Kidney (tissue), 14 donors: ENCODE results near the gene LCNL1. TPM values are rescaled to one million over a fixed set of nuclear protein-coding genes. Genes with fewer than 3 reads are reported as not detected.

Experiments used
- DNase-seq, 5 donors: peaks; one replicate each; pipeline ENCODE4 v3.0.0-alpha.2; 2013 to 2020
- FAIRE-seq: peaks from 2 replicates; lab custom pipeline; 2012; peaks lifted over from hg19 to GRCh38; lab: Jason Lieb, UNC
- H3K27ac ChIP-seq, 2 donors: one replicate each; pipeline ENCODE4 v1.7.0; 2013; ENCODE audit warnings: low read depth in 2 of 2, low read length in 2 of 2, inconsistent platforms in 1 of 2
- H3K27me3 ChIP-seq: one replicate; pipeline ENCODE4 v1.7.1; 2013; ENCODE audit warnings: low read length, inconsistent platforms; ENCODE audit not compliant: control insufficient read depth, insufficient read depth
- H3K36me3 ChIP-seq, 3 donors: one replicate each; pipeline versions ENCODE4 v1.7.0 to v1.7.1; 2013; ENCODE audit warnings: low read length in 3 of 3, control low read depth in 1 of 3, inconsistent platforms in 1 of 3; ENCODE audit not compliant: insufficient read depth in 3 of 3, control insufficient read depth in 2 of 3
- H3K4me1 ChIP-seq, 3 donors: one replicate each; pipeline versions ENCODE4 v1.7.0 to v1.7.1; 2013; ENCODE audit warnings: low read length in 3 of 3, inconsistent platforms in 1 of 3, low read depth in 1 of 3; ENCODE audit not compliant: control insufficient read depth in 2 of 3, insufficient read depth in 2 of 3
- H3K4me3 ChIP-seq, 3 donors: one replicate each; pipeline versions ENCODE4 v1.7.0 to v1.8.1; 2013; ENCODE audit warnings: low read length in 3 of 3, control low read depth in 1 of 3, inconsistent platforms in 1 of 3
- H3K9ac ChIP-seq, 3 donors: one replicate each; pipeline versions ENCODE4 v1.7.0 to v1.7.1; 2013; ENCODE audit warnings: low read length in 3 of 3, control low read depth in 1 of 3, inconsistent platforms in 1 of 3
- H3K9me3 ChIP-seq, 3 donors: one replicate each; pipeline versions ENCODE4 v1.7.0 to v1.7.1; 2013; ENCODE audit warnings: low read length in 3 of 3, control low read depth in 1 of 3, inconsistent platforms in 1 of 3; ENCODE audit not compliant: control insufficient read depth in 2 of 3, insufficient read depth in 1 of 3
- CTCF ChIP-seq: IDR thresholded peaks from 3 replicates; pipeline ENCODE4 v1.5.1; 2012; ENCODE audit warnings: mild to moderate bottlenecking, moderate library complexity, borderline replicate concordance; ENCODE audit not compliant: insufficient read depth; ENCODE audit errors: extremely low read depth
- intact Hi-C: fragments of 100-400 bp; cut with DNase I; formaldehyde crosslinking; loops from one replicate; pipeline ENCODE4 v1.11.1; 2022
- polyA plus RNA-seq: library from polyadenylated mRNA; stranded (reverse); fragments of 350-450 nt; fragmentation: Illumina TruSeq; extraction: RNeasy Lipid Tissue Mini Kit (QIAGEN cat#74804); gene quantifications from one replicate; pipeline ENCODE4 v1.2.3, GENCODE V29; 2014; ENCODE audit warnings: low read depth, low replicate concordance; ENCODE audit not compliant: insufficient read depth
- total RNA-seq: library from RNA; stranded (reverse); fragmentation: NEBNext Ultra II Directional; extraction: Animal tissue kit (Norgen Biotek cat#: 25700); gene quantifications from one replicate; pipeline ENCODE4 v1.2.1, GENCODE V29; 2021
- donor health status: control.
- donor health status: control.
- donor health status: control.
- donor health status: control.
- donor health status: control.
- donor health status: DM: yes; HTN: yes; CAD: no.
- donor health status: Normal renal cell carcinoma (clear cell type).

Gene LCNL1
- total and polyA plus RNA-seq, 2 donors from 2014 or later, result 0.54 to 1.4 TPM

GRCh38 chr9:136955943-136956335 lies 26.9 kb upstream of the LCNL1 start:
- DNase-seq (peak in 1 of 5 donors; percentile 54), FAIRE-seq (no peak)
- Histone ChIP-seq H3K36me3 (no peaks in the 10 kb centered on the region), H3K27me3 (no peaks in the 10 kb centered on the region), H3K4me3 (no peak overlapping the region), H3K27ac (no peak overlapping the region), H3K9me3 (no peaks in the 10 kb centered on the region), H3K9ac (no peak overlapping the region), H3K4me1 (peaks cover 0 to 3% (median 0%) of the 10 kb centered on the region in 3 donors)
- no peak for TF ChIP-seq CTCF
- intact Hi-C loops, result loop anchor here (10.0 kb wide), 1 partner anchor 69 kb away; the partner anchor contains the start of gene ABCA2

GRCh38 chr9:136956604-136957003 lies 26.2 kb upstream of the LCNL1 start:
- Histone ChIP-seq H3K36me3 (no peaks in the 10 kb centered on the region), H3K27ac (no peak overlapping the region), H3K4me3 (no peak overlapping the region), H3K9ac (no peak overlapping the region), H3K27me3 (no peaks in the 10 kb centered on the region), H3K9me3 (no peaks in the 10 kb centered on the region), H3K4me1 (peaks cover 0 to under 1% (median 0%) of the 10 kb centered on the region in 3 donors)
- TF ChIP-seq CTCF, result no peak
- FAIRE-seq, result no peak
- intact Hi-C loops, result loop anchor here (10.0 kb wide), 1 partner anchor 68 kb away; the partner anchor contains the start of gene ABCA2
- no peak for DNase-seq

DNA sequence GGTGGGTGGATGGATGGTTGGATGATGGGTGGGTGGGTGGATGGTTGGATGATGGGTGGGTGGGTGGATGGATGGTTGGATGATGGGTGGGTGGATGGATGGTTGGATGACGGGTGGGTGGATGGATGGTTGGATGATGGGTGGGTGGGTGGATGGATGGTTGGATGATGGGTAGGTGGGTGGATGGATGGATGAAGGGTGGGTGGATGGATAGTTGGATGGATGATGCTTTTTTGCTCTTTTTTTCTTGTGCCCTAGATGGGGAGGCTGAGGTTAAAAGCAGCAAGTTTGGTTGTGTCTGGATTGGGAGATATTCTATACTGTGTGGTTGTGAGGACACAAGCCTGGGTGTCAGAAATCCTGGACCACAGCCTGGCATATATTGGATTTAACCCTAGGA lies 25.3 kb upstream of the LCNL1 start:
- FAIRE-seq (no peak), DNase-seq (no peak)
- Histone ChIP-seq H3K27me3 (no peaks in the 10 kb centered on the region), H3K4me3 (no peak overlapping the region), H3K36me3 (no peaks in the 10 kb centered on the region), H3K27ac (no peak overlapping the region), H3K9ac (no peak overlapping the region), H3K4me1 (no peaks in the 10 kb centered on the region), H3K9me3 (no peaks in the 10 kb centered on the region)
- intact Hi-C loops, result loop anchor here (10.0 kb wide), 1 partner anchor 67 kb away; the partner anchor contains the start of gene ABCA2
- TF ChIP-seq CTCF, result no peak

- no peak for TF ChIP-seq CTCF
- DNase-seq (no peak), FAIRE-seq (no peak)
- Histone ChIP-seq H3K9ac (no peak overlapping the region), H3K27me3 (no peaks in the 10 kb centered on the region), H3K36me3 (no peaks in the 10 kb centered on the region), H3K27ac (no peak overlapping the region), H3K4me1 (no peaks in the 10 kb centered on the region), H3K9me3 (no peaks in the 10 kb centered on the region), H3K4me3 (no peak overlapping the region)
- intact Hi-C loops, result loop anchor here (10.0 kb wide), 1 partner anchor 67 kb away; the partner anchor contains the start of gene ABCA2
Observed at GRCh38 chr9:136957901-136958300, 24.9 kb upstream of the LCNL1 start.
